ENCODE data around the gene STK39. TPM values are rescaled to one million over a fixed set of nuclear protein-coding genes. Genes with fewer than 3 reads are reported as not detected.

STK39 gene
- polyA plus RNA-seq, 1 donor from 2014 or later, result 9.5 TPM

GRCh38 chr2:168191955-168192785 is 55.2 kb downstream of the STK39 start:
- Histone ChIP-seq H4K20me1 (ENCODE audit: insufficient read depth) (no peaks in the 10 kb centered on the region), H2AFZ (ENCODE audit: low read depth, low read length) (no peak overlapping the region), H3K9me2 (ENCODE audit: insufficient read depth, low read length) (no peaks in the 10 kb centered on the region), H3K9ac (ENCODE audit: low read length) (no peak overlapping the region), H3K4me3 (ENCODE audit: low read length) (no peak overlapping the region), H3K36me3 (ENCODE audit: insufficient read depth, low read length) (no peaks in the 10 kb centered on the region), H3K27me3 (ENCODE audit: insufficient read depth, low read depth, low read length) (no peaks in the 10 kb centered on the region), H3K4me2 (ENCODE audit: low read length) (no peak overlapping the region), H3K27ac (ENCODE audit: low read length) (no peak overlapping the region), H3F3A (ENCODE audit: insufficient read depth, low read length, poor library complexity, severe bottlenecking) (no peaks in the 10 kb centered on the region), H3K79me2 (replicated peaks; ENCODE audit: insufficient read depth, low read length) (no peaks in the 10 kb centered on the region), H3K9me3 (ENCODE audit: low read length) (no peaks in the 10 kb centered on the region)
- TF ChIP-seq, protein P1, sequence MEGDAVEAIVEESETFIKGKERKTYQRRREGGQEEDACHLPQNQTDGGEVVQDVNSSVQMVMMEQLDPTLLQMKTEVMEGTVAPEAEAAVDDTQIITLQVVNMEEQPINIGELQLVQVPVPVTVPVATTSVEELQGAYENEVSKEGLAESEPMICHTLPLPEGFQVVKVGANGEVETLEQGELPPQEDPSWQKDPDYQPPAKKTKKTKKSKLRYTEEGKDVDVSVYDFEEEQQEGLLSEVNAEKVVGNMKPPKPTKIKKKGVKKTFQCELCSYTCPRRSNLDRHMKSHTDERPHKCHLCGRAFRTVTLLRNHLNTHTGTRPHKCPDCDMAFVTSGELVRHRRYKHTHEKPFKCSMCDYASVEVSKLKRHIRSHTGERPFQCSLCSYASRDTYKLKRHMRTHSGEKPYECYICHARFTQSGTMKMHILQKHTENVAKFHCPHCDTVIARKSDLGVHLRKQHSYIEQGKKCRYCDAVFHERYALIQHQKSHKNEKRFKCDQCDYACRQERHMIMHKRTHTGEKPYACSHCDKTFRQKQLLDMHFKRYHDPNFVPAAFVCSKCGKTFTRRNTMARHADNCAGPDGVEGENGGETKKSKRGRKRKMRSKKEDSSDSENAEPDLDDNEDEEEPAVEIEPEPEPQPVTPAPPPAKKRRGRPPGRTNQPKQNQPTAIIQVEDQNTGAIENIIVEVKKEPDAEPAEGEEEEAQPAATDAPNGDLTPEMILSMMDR (IDR thresholded peaks at IDR 0.05; ENCODE audit: poor library complexity, severe bottlenecking), result no peak
- TF ChIP-seq EP300 (conservative IDR thresholded peaks at IDR 0.05; ENCODE audit: poor library complexity, severe bottlenecking), result no peak
- no peak for TF ChIP-seq MXI1 (conservative IDR thresholded peaks at IDR 0.05; ENCODE audit: poor library complexity, severe bottlenecking)
- TF ChIP-seq EZH2 (IDR thresholded peaks at IDR 0.05; ENCODE audit: borderline replicate concordance, insufficient read depth, low read length, poor library complexity, severe bottlenecking), result no peak
- TF ChIP-seq POLR2AphosphoS5 (IDR thresholded peaks at IDR 0.05), result no peak
- TF ChIP-seq TAF1 (IDR thresholded peaks at IDR 0.05; ENCODE audit: low read depth), result no peak
- no peak for TF ChIP-seq SMC3 (conservative IDR thresholded peaks at IDR 0.05; ENCODE audit: poor library complexity)
- no peak for TF ChIP-seq RAD21 (conservative IDR thresholded peaks at IDR 0.05)
- no peak for TF ChIP-seq REST (IDR thresholded peaks at IDR 0.05; ENCODE audit: borderline replicate concordance)

DNA sequence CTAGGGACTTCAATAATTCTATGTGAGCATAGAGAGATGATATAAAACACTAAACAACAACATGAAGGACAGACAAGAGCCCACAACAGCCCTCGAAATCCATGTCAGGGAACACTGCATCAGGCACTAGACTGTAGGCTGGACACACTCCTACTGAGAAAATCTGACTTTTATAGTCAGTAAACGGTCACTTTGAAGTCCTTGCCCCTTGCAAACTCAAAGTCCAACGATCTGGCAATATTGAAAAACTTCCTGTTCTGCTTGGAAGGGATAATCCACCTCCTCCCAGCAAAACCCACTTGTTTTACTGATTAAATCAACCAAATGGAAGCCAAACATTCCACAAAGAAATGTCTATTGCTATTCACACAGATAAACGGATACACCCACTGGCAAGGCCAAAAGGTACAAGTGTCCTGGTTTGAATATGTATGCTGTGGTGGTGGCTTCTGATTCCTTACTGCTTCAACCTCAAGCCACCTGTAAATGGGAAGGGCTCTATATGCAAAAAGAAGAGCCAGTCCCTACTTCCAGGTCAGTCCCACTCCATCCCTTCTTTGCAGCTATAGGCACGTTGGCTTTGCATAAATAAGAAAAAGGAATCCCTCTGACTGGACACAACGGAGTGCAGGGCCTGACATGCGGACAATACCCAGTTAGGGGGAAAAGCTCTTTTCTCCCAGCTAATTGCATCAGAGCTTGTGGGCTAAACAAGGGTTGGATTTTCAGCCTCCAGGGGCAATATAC is 56.6 kb downstream of the STK39 start:
- Histone ChIP-seq H3K9me3 (ENCODE audit: low read length) (no peaks in the 10 kb centered on the region), H3K4me3 (ENCODE audit: low read length) (no peak overlapping the region), H3K36me3 (ENCODE audit: insufficient read depth, low read length) (no peaks in the 10 kb centered on the region), H3K27ac (ENCODE audit: low read length) (no peak overlapping the region), H3F3A (ENCODE audit: insufficient read depth, low read length, poor library complexity, severe bottlenecking) (no peaks in the 10 kb centered on the region), H4K20me1 (ENCODE audit: insufficient read depth) (no peaks in the 10 kb centered on the region), H3K79me2 (replicated peaks; ENCODE audit: insufficient read depth, low read length) (no peaks in the 10 kb centered on the region), H3K9me2 (ENCODE audit: insufficient read depth, low read length) (no peaks in the 10 kb centered on the region), H3K27me3 (ENCODE audit: insufficient read depth, low read depth, low read length) (no peaks in the 10 kb centered on the region), H3K4me2 (ENCODE audit: low read length) (no peak overlapping the region), H2AFZ (ENCODE audit: low read depth, low read length) (no peak overlapping the region), H3K9ac (ENCODE audit: low read length) (no peak overlapping the region)
- TF ChIP-seq POLR2AphosphoS5 (IDR thresholded peaks at IDR 0.05), result no peak
- TF ChIP-seq REST (IDR thresholded peaks at IDR 0.05; ENCODE audit: borderline replicate concordance), result no peak
- no peak for TF ChIP-seq TAF1 (IDR thresholded peaks at IDR 0.05; ENCODE audit: low read depth)
- TF ChIP-seq RAD21 (conservative IDR thresholded peaks at IDR 0.05), result no peak
- TF ChIP-seq SMC3 (conservative IDR thresholded peaks at IDR 0.05; ENCODE audit: poor library complexity), result no peak
- TF ChIP-seq, protein P1 (IDR thresholded peaks at IDR 0.05; ENCODE audit: poor library complexity, severe bottlenecking), result no peak
- no peak for TF ChIP-seq EZH2 (IDR thresholded peaks at IDR 0.05; ENCODE audit: borderline replicate concordance, insufficient read depth, low read length, poor library complexity, severe bottlenecking)
- TF ChIP-seq EP300 (conservative IDR thresholded peaks at IDR 0.05; ENCODE audit: poor library complexity, severe bottlenecking), result no peak
- no peak for TF ChIP-seq MXI1 (conservative IDR thresholded peaks at IDR 0.05; ENCODE audit: poor library complexity, severe bottlenecking)
